Myocyte (in vitro differentiated cells): ENCODE data around the gene PLAC8L1. TPM values are rescaled to one million over a fixed set of nuclear protein-coding genes. Genes with fewer than 3 reads are reported as not detected.

Source experiments
- DNase-seq: peaks from one replicate; pipeline ENCODE4 v3.0.0-alpha.2; 2012; ENCODE audit warnings: low read depth
- total RNA-seq: library from RNA; depleted of rRNA; stranded (reverse); fragments of >200 nt; gene quantifications from 2 replicates; pipeline ENCODE4 v1.2.3, GENCODE V29; 2014

PLAC8L1 gene
- total RNA-seq, 1 donor from 2014 or later: not detected

DNA sequence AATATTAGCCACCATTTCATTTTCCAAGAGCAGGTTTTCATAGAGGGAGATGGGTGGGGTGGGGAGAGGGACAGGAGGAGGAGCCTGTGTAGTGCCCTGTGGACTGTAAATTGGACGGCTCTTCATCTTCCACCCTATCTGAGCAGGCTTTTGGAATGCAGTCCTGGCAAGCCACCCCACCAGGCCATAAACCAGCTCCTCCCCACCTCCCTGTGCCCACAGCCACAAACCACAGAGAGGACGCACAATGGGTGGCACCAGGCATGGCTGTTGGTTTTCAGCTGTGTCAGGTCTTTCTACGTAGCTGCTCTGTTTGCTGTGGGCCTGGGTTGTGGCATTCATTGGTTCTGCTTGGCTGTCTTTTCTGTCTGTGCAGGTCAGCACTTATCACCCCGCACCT is 58.0 kb downstream of the PLAC8L1 start:
- peak; percentile 85 for DNase-seq

DNA sequence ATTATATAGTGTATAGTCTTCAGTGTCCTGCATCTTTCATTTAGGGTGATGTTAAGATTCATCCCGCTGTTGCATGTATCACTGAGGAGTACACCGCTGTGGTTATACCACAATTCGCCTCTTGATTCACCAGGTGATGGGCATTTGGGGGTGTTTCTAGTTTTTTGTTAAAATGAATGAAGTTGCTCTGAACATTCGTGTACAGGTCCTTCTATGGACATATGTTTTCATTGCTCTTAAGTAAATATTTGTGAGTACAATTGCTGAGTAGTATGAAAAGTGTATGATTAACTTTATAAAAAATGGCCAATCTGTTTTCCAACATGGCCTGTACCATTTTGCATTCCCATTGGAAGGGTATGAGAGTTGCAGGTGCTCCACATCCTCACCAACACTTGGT is 61.7 kb downstream of the PLAC8L1 start:
- DNase-seq: no peak

DNA sequence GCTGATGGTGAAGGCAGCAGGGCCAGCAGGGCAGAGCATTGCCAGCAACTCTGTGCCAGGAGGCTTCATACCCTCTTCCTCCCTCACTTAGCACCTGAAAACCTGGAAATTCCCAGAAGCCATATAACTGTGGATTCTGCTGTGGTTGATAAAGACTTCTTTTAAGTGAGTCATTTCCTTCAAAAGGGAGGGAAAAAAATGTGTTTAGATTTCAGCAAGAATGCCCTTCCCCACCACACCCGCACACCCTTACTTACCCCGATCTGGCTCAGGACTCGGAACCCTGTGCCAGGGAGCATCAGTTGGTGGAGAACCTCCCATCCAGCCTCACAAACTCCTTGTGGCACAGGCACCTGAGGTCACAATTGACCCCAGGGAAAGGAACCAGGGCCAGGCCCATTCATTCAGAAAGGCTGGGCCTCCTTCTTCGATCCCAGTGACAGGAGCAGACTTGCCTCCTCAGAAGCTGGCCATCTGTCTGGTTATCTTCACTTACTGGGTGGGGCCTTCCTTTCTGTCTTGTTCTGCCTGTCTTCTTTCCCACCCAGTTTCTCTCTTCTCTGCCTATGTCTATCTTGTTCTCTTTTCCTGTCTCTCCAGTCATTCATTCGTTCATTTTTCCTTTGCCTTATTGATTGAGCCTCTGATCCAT is 62.6 kb downstream of the PLAC8L1 start:
- DNase-seq: no peak

DNA sequence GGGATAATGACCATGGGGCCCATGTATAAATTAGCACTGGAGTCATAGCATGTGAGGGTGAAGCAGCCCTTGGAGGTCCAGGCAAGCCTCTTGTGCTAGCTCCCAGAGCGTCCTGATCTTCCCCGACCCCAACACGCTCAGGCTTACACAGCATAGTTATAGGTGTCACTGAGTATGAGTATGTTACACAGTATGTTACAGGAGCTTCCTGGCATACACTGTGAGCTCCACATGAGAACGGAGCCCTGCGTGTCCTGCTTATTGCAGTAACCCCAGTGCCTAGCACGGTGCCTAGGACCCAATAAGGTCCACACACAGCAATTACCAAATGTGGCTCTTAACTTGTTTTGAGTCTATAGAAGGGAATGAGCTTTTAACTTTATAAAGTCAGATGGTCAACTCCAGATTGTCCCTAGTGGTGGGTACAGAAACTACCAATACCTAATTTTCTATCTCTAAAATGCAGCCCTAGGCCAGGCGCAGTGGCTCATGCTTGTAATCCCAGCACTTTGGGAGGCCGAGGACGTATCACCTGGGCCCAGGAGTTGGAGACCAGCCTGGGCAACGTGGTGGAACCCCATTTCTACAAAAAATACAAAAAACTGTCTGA is 64.1 kb downstream of the PLAC8L1 start:
- DNase-seq: no peak

DNA sequence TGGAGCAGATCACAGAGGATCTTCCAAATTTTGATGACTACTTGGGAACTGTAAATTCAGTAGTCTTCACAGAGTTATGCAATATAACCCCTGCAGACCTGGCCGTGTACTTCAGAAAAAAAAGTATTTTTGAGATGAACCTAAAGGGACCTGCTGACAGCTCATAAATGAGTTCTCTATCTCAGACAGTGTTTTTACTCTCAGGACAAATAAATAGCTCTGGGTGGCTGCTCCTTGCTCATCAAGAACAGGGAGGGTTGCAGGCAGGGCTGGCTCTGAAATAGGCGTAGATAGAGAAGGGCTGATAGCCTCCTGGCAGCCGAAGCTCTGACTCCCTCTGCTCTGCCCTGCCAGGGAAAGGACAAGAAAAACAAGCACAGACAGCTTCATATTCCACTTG is 64.8 kb downstream of the PLAC8L1 start:
- no peak for DNase-seq

DNA sequence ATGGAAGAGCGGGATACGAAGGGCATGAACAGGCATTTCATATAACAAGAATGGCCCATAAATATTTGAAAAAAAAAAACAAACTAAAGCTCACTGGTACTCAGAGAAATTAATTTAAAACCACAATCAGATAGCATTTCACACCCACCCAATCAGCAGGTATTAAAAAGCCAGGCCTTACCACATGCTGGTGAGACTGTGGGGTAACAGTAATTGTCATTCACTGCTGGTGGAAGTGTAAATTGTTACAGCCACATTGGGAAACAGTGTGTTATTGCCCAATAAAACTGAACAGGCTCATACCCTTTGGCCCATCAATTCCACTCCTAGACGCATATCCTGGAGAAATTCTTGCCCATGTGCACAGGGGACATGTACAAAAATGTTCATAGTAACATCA is 66.0 kb downstream of the PLAC8L1 start:
- DNase-seq: no peak

DNA sequence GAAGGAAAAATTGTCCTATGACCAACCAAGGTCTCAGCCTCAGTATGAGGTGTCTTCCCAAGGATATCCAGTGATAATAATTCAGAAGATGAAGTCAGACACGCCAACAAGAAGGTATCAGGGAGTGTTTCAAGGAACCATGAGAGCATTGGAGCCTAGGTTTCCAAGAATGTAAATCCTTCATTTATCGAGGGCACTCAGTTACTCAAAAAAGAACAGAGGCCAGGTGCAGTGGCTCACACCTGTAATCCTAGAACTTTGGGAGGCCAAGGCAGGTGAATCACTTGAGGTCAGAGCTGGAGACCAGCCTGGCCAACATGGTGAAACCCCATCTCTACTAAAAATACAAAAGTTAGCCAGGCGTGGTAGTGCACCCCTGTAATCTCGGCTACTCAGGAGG is 70.8 kb downstream of the PLAC8L1 start:
- no peak for DNase-seq

Other genes with a start within 250 kb of the PLAC8L1 start
- not detected in 2 replicates for gene GRXCR2, start 232.6 kb downstream of the PLAC8L1 start, total RNA-seq
- 1.1 and 1.9 TPM in 2 replicates for gene SH3RF2, start 169.0 kb downstream of the PLAC8L1 start, total RNA-seq
- gene LARS1, start 77.1 kb upstream of the PLAC8L1 start, total RNA-seq: 135 and 139 TPM in 2 replicates
- gene RBM27, start 98.0 kb upstream of the PLAC8L1 start, total RNA-seq: 18.0 and 21.9 TPM in 2 replicates
- gene POU4F3, start 233.3 kb upstream of the PLAC8L1 start, total RNA-seq: 0.10 and 0.35 TPM in 2 replicates